K562 (cell line): ENCODE data around the gene MRPL2.

Source experiments
- CTCF ChIP-seq, 3 experiments: IDR thresholded peaks in 2 of 3; conservative IDR thresholded peaks in 1 of 3; 2 replicates each; pipeline ENCODE4 v1.5.1; 2011 to 2012; ENCODE audit warnings: low read length in 3 of 3, mild to moderate bottlenecking in 3 of 3, control low read depth in 2 of 3, improper control_type of control experiment in 1 of 3, inconsistent platforms in 1 of 3, low read depth in 1 of 3, mixed read lengths in 1 of 3, moderate library complexity in 1 of 3; ENCODE audit not compliant: insufficient read depth in 2 of 3
- POLR2AphosphoS5 ChIP-seq: IDR thresholded peaks from 2 replicates; pipeline ENCODE4 v1.6.1; 2011; ENCODE audit warnings: mild to moderate bottlenecking, low read depth, low read length, moderate library complexity; ENCODE audit not compliant: control insufficient read depth, insufficient read depth
- RREB1 ChIP-seq: fragments of 250-450 bp; sonication (Bioruptor Pico); IDR thresholded peaks from 2 replicates; pipeline ENCODE4 v1.4.0; 2020
- ZNF146 ChIP-seq: IDR thresholded peaks from one replicate; pipeline ENCODE4 v1.6.1; 2018; ENCODE audit warnings: missing compliant biosample characterization; ENCODE audit not compliant: unreplicated experiment
- ZNF407 ChIP-seq: fragments of 450-650 bp; IDR thresholded peaks from 2 replicates; pipeline ENCODE4 v1.6.1; 2016; ENCODE audit warnings: low read depth
- ZNF76 ChIP-seq: fragments of 250-450 bp; sonication (Bioruptor Pico); IDR thresholded peaks from 2 replicates; pipeline ENCODE4 v1.4.0; 2020; ENCODE audit warnings: mild to moderate bottlenecking, moderate library complexity, borderline replicate concordance
- TF ChIP-seq, protein P1 (sequence below): sonication (generic); formaldehyde crosslinking; IDR thresholded peaks from 2 replicates; pipeline ENCODE4 v1.8.0; 2022; ENCODE audit warnings: missing genetic modification reagents, mild to moderate bottlenecking, borderline replicate concordance
- TF ChIP-seq, protein P2 (sequence below): fragments of 250-450 bp; sonication (Bioruptor Pico); IDR thresholded peaks from 2 replicates; pipeline ENCODE4 v1.5.1; 2021; ENCODE audit warnings: mild to moderate bottlenecking

- no peak for TF ChIP-seq ZNF407
- TF ChIP-seq, protein P1, sequence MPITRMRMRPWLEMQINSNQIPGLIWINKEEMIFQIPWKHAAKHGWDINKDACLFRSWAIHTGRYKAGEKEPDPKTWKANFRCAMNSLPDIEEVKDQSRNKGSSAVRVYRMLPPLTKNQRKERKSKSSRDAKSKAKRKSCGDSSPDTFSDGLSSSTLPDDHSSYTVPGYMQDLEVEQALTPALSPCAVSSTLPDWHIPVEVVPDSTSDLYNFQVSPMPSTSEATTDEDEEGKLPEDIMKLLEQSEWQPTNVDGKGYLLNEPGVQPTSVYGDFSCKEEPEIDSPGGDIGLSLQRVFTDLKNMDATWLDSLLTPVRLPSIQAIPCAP (CRISPR knock-in tag) = no peak
- TF ChIP-seq, protein P2, sequence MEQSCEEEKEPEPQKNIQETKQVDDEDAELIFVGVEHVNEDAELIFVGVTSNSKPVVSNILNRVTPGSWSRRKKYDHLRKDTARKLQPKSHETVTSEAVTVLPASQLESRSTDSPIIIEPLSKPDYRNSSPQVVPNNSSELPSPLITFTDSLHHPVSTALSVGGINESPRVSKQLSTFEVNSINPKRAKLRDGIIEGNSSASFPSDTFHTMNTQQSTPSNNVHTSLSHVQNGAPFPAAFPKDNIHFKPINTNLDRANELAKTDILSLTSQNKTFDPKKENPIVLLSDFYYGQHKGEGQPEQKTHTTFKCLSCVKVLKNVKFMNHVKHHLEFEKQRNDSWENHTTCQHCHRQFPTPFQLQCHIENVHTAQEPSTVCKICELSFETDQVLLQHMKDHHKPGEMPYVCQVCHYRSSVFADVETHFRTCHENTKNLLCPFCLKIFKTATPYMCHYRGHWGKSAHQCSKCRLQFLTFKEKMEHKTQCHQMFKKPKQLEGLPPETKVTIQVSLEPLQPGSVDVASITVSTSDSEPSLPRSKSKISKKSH (CRISPR knock-in tag) = no peak
- TF ChIP-seq POLR2AphosphoS5 = no peak; the same call in 1 of the 2 replicates
- TF ChIP-seq CTCF (IDR thresholded peaks at IDR 0.05 in 2 of 3, conservative IDR thresholded peaks at IDR 0.05 in 1 of 3; ENCODE audit: insufficient read depth in 2 of 3, low read depth in 1 of 3, low read length in 3 of 3) = peak in 1 of 3 experiments; percentile 10; a peak in 1 of 6 replicates
- TF ChIP-seq ZNF146 (CRISPR knock-in tag) = no peak
- TF ChIP-seq RREB1 (CRISPR knock-in tag) = no peak
- no peak for TF ChIP-seq ZNF76 (CRISPR knock-in tag)
Measured at GRCh38 chr6:43052842-43053544, 6.2 kb downstream of the MRPL2 start.
